HCT116 (cell line): ENCODE data around the gene TESK1. TPM values are rescaled to one million over a fixed set of nuclear protein-coding genes. Genes with fewer than 3 reads are reported as not detected.

ENCODE experiments used
- ATAC-seq: fragments of 200-7000 bp; cut with Tn5 transposase; 2 replicates; pipeline ENCODE4 v1.9.1; 2020; ENCODE audit warnings: mild to moderate bottlenecking, moderate library complexity
- BruUV-seq: library from RNA; stranded (reverse); fragments of 400-500 nt; replicated peaks from 2 replicates; lab custom pipeline; 2021; lab: Mats Ljungman, UMichigan
- CTCF ChIA-PET: fragments of 300-600 bp; sonication (Branson Sonifier 250); formaldehyde crosslinking; loops from one replicate; lab custom pipeline; 2021; ENCODE audit warnings: antibody characterized with exemption; lab: Charles Lee
- POLR2A ChIA-PET: fragments of 300-600, 350-600 bp; sonication (Branson Sonifier 250); formaldehyde crosslinking; loops from one replicate; lab custom pipeline; 2021; ENCODE audit warnings: antibody characterized with exemption; lab: Charles Lee
- RAD21 ChIA-PET, 2 experiments: fragments of 300-600 bp; sonication (Branson Sonifier 250); formaldehyde crosslinking; loops; one replicate each; lab custom pipeline; 2023; ENCODE audit warnings: low total read pairs in 2 of 2; ENCODE audit not compliant: uncharacterized antibody in 2 of 2, unreplicated experiment in 2 of 2, low non-redundant PET in 1 of 2; lab: Charles Lee
- DNase-seq: peaks from one replicate; pipeline ENCODE4 v3.0.0-alpha.2; 2010; ENCODE audit warnings: low read depth, low spot score
- H2AFZ ChIP-seq: fragments of 200-600 bp; shearing (Covaris generic), sonication (generic); 2 replicates; pipeline ENCODE4 v1.6.1; 2017; ENCODE audit warnings: low read depth, mixed run types, mixed read lengths, antibody characterized with exemption, low read length; ENCODE audit not compliant: poor library complexity, severe bottlenecking
- H3K27ac ChIP-seq: 2 replicates; pipeline ENCODE4 v1.5.1; 2012; ENCODE audit warnings: low read depth, low read length
- H3K27me3 ChIP-seq: fragments of 200-600 bp; sonication (generic); 2 replicates; pipeline ENCODE4 v1.6.1; 2016; ENCODE audit warnings: mixed run types, low read length, mixed read lengths; ENCODE audit not compliant: insufficient read depth
- H3K36me3 ChIP-seq, 2 experiments: fragments of 200-500 bp in 1 of 2; fragments of 200-600 bp in 1 of 2; sonication (Bioruptor generic) in 1 of 2; sonication (generic) in 1 of 2; 2 replicates each; pipeline versions ENCODE4 v1.5.1 to v1.6.1; 2014 to 2016; ENCODE audit warnings: low read length in 2 of 2, inconsistent platforms in 1 of 2, mixed read lengths in 1 of 2, mixed run types in 1 of 2; ENCODE audit not compliant: insufficient read depth in 2 of 2, control insufficient read depth in 1 of 2
- H3K4me1 ChIP-seq, 2 experiments: fragments of 200-600 bp in 1 of 2; sonication (generic) in 1 of 2; 2 replicates each; pipeline versions ENCODE4 v1.5.1 to v1.6.1; 2012 to 2017; ENCODE audit warnings: low read length in 2 of 2, inconsistent platforms in 1 of 2, mild to moderate bottlenecking in 1 of 2, mixed read lengths in 1 of 2, mixed run types in 1 of 2, moderate library complexity in 1 of 2; ENCODE audit not compliant: insufficient read depth in 2 of 2, control insufficient read depth in 1 of 2
- H3K4me2 ChIP-seq: fragments of 200-600 bp; sonication (generic); 2 replicates; pipeline ENCODE4 v1.6.1; 2017; ENCODE audit warnings: mixed run types, low read length, mixed read lengths
- H3K4me3 ChIP-seq, 2 experiments: fragments of 200-600 bp in 1 of 2; sonication (generic) in 1 of 2; replicated peaks in 1 of 2; 2 replicates each; pipeline ENCODE4 v1.5.1; 2011 to 2016; ENCODE audit warnings: low read length in 2 of 2, control low read depth in 1 of 2, low read depth in 1 of 2, mild to moderate bottlenecking in 1 of 2, mixed read lengths in 1 of 2, mixed run types in 1 of 2
- H3K79me2 ChIP-seq: fragments of 200-600 bp; sonication (generic); 2 replicates; pipeline ENCODE4 v1.6.1; 2017; ENCODE audit warnings: mild to moderate bottlenecking, mixed run types, low read length, moderate library complexity, mixed read lengths; ENCODE audit not compliant: insufficient read depth
- H3K9ac ChIP-seq: fragments of 200-600 bp; sonication (generic); 2 replicates; pipeline ENCODE4 v1.6.1; 2016; ENCODE audit warnings: low read length, mixed read lengths
- H3K9me2 ChIP-seq: fragments of 200-600 bp; sonication (generic), shearing (Covaris generic); 2 replicates; pipeline ENCODE4 v1.6.1; 2017; ENCODE audit warnings: mixed run types, mild to moderate bottlenecking, moderate library complexity; ENCODE audit not compliant: insufficient read depth
- H3K9me3 ChIP-seq, 2 experiments: fragments of 200-500 bp in 1 of 2; fragments of 200-600 bp in 1 of 2; sonication (Bioruptor generic) in 1 of 2; sonication (generic) in 1 of 2; 2 replicates each; pipeline ENCODE4 v1.6.1; 2014 to 2017; ENCODE audit warnings: low read length in 2 of 2, mixed read lengths in 2 of 2, inconsistent platforms in 1 of 2, low read depth in 1 of 2, mild to moderate bottlenecking in 1 of 2, mixed run types in 1 of 2, moderate library complexity in 1 of 2; ENCODE audit not compliant: control insufficient read depth in 1 of 2, insufficient read depth in 1 of 2
- H4K20me1 ChIP-seq: fragments of 200-600 bp; sonication (generic), shearing (Covaris generic); 2 replicates; pipeline ENCODE4 v1.6.1; 2017; ENCODE audit warnings: mixed run types, mild to moderate bottlenecking, moderate library complexity; ENCODE audit not compliant: insufficient read depth
- ELF1 ChIP-seq: IDR thresholded peaks from 2 replicates; pipeline ENCODE4 v1.6.1; 2012; ENCODE audit warnings: low read depth, borderline replicate concordance
- EZH2phosphoT487 ChIP-seq: fragments of 200-600 bp; IDR thresholded peaks from 2 replicates; pipeline ENCODE4 v1.6.1; 2018; ENCODE audit warnings: antibody characterized with exemption, borderline replicate concordance
- FOSL1 ChIP-seq: IDR thresholded peaks from 2 replicates; pipeline ENCODE4 v1.6.1; 2012; ENCODE audit warnings: low read depth
- POLR2A ChIP-seq: IDR thresholded peaks from 2 replicates; pipeline ENCODE4 v1.7.0; 2011; ENCODE audit warnings: borderline replicate concordance; ENCODE audit not compliant: insufficient read depth, insufficient read length; ENCODE audit errors: extremely low read depth
- POLR2AphosphoS5 ChIP-seq: IDR thresholded peaks from 2 replicates; pipeline ENCODE4 v1.6.1; 2011; ENCODE audit warnings: mild to moderate bottlenecking, low read depth, low read length, moderate library complexity
- RAD21 ChIP-seq: IDR thresholded peaks from 2 replicates; pipeline ENCODE4 v1.6.1; 2012; ENCODE audit warnings: low read depth, mild to moderate bottlenecking
- SP1 ChIP-seq: IDR thresholded peaks from 2 replicates; pipeline ENCODE4 v1.6.1; 2012; ENCODE audit warnings: low read depth
- YY1 ChIP-seq: IDR thresholded peaks from 2 replicates; pipeline ENCODE4 v1.6.1; 2011; ENCODE audit warnings: low read length, low read depth, moderate library complexity, mild to moderate bottlenecking; ENCODE audit not compliant: insufficient replicate concordance; ENCODE audit errors: extremely low read depth
- intact Hi-C: fragments of 100-400 bp; cut with micrococcal nuclease; formaldehyde crosslinking; loops from 2 replicates; pipeline ENCODE4 v1.10.0; 2022
- total RNA-seq: library from RNA; stranded (reverse); gene quantifications from one replicate; pipeline ENCODE4 v1.2.1, GENCODE V29; 2021; ENCODE audit not compliant: unreplicated experiment

Gene TESK1
- total RNA-seq, 1 experiment from 2014 or later: 26.6 TPM

DNA sequence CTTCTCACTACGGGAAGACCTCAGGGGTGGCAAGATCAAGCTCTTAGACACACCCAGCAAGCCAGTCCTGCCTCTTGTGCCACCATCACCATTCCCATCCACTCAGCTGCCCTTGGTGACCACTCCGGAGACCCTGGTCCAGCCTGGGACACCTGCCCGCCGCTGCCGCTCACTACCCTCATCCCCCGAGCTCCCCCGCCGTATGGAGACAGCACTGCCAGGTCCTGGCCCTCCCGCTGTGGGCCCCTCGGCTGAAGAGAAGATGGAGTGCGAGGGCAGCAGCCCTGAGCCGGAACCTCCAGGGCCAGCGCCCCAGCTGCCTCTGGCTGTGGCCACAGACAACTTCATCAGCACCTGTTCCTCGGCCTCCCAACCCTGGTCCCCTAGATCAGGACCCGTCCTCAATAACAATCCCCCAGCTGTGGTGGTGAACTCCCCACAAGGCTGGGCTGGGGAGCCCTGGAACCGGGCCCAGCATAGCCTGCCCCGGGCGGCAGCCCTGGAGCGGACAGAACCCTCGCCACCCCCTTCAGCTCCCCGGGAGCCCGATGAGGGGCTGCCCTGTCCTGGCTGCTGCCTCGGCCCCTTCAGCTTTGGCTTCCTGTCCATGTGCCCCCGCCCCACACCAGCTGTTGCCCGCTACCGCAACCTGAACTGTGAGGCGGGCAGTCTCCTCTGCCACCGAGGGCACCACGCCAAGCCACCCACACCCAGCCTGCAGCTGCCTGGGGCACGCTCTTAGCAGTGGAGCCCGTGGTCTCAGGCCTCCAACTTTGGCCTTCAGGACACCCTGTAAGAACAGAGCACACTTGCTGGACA, 4.1 kb downstream of the TESK1 start:
- intact Hi-C loops: no loop called here
- Histone ChIP-seq H3K9me2 (no peaks in the 10 kb centered on the region), H3K9me3 (no peaks in the 10 kb centered on the region), H2AFZ (no peak overlapping the region), H3K27me3 (no peaks in the 10 kb centered on the region), H3K27ac (no peak overlapping the region), H3K9ac (no peak overlapping the region), H3K4me1 (peaks cover 6 to 19% of the 10 kb centered on the region in 2 experiments; a peak in 3 of 4 replicates), H3K79me2 (peaks cover 16% of the 10 kb centered on the region; the same call in 1 of the 2 replicates), H3K4me2 (no peak overlapping the region), H3K36me3 (peaks cover 3 to 12% of the 10 kb centered on the region in 2 experiments; a peak in 3 of 4 replicates), H3K4me3 (no peak overlapping the region), H4K20me1 (no peaks in the 10 kb centered on the region)
- no peak for TF ChIP-seq YY1
- DNase-seq (no peak), ATAC-seq (no peak)
- ChIA-PET POLR2A (no interaction called here), CTCF (no interaction called here), RAD21 (no interaction called here)
- BruUV-seq: no TSS peak

DNA sequence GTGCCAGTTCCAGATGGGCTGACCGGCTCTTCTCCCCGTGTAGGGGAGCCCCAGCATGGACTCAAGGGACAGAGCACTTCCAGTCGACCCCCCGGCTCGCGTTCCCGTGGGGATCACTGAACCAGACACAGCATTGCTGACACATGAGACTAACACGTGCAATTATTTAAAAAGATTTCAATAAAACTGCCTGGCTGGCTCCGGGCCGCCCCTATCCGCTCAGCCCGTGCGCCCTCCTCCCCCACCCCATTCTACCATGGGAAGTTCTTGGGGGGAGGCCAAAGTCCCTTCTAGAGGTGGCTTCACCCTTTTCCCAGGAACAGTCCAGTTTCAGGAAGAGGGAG, 4.7 kb downstream of the TESK1 start:
- Histone ChIP-seq H3K4me2 (no peak overlapping the region), H2AFZ (no peak overlapping the region), H3K9ac (no peak overlapping the region)
- CTCF ChIA-PET: no interaction called here
- no peak for TF ChIP-seq ELF1
- TF ChIP-seq RAD21: no peak
- no peak for TF ChIP-seq POLR2AphosphoS5
- TF ChIP-seq EZH2phosphoT487: no peak
- no peak for TF ChIP-seq SP1
- TF ChIP-seq FOSL1: no peak
- no peak for TF ChIP-seq POLR2A
- TF ChIP-seq, all 23 proteins: peak for 0
- DNase-seq (no peak), ATAC-seq (no peak)
- no peaks in the 10 kb centered on the region for H3K9me2 ChIP-seq
- H3K4me3 ChIP-seq: no peak overlapping the region
- no peaks in the 10 kb centered on the region for H3K9me3 ChIP-seq
- ChIA-PET POLR2A (no interaction called here), RAD21 (no interaction called here)
- peaks cover 3 to 12% of the 10 kb centered on the region in 2 experiments; a peak in 3 of 4 replicates for H3K36me3 ChIP-seq
- peaks cover 6 to 13% of the 10 kb centered on the region in 2 experiments; a peak in 3 of 4 replicates for H3K4me1 ChIP-seq
- no peaks in the 10 kb centered on the region for H3K27me3 ChIP-seq
- BruUV-seq: no TSS peak
- no peaks in the 10 kb centered on the region for H4K20me1 ChIP-seq
- intact Hi-C loops: no loop called here
- peaks cover 16% of the 10 kb centered on the region; the same call in 1 of the 2 replicates for H3K79me2 ChIP-seq
- no peak overlapping the region for H3K27ac ChIP-seq
